H9 (cell line): ENCODE results near the gene IRF7. TPM values are rescaled to one million over a fixed set of nuclear protein-coding genes. Genes with fewer than 3 reads are reported as not detected.
A peak's percentile ranks its signal among the peaks of the same experiment; 100 is the strongest.

Experiments used
- DNase-seq: peaks from one replicate; pipeline ENCODE4 v3.0.0-alpha.2; 2017
- H2AFZ ChIP-seq: one replicate; pipeline ENCODE4 v1.6.1; 2013; ENCODE audit warnings: mild to moderate bottlenecking, low read length, control low read depth, moderate library complexity
- H2AK5ac ChIP-seq: 2 replicates; pipeline ENCODE4 v1.6.1; 2013; ENCODE audit warnings: low read length, control low read depth, mixed read lengths; ENCODE audit not compliant: insufficient read length
- H2BK120ac ChIP-seq: one replicate; pipeline ENCODE4 v1.6.1; 2013; ENCODE audit warnings: low read depth, mild to moderate bottlenecking, low read length, control low read depth, inconsistent platforms; ENCODE audit not compliant: poor library complexity, severe bottlenecking
- H2BK12ac ChIP-seq: 2 replicates; pipeline ENCODE4 v1.6.1; 2013; ENCODE audit warnings: low read length, control low read depth, mixed read lengths, low read depth; ENCODE audit not compliant: insufficient read length
- H2BK15ac ChIP-seq: 2 replicates; pipeline ENCODE4 v1.6.1; 2013; ENCODE audit warnings: low read depth, low read length, control low read depth
- H2BK20ac ChIP-seq: one replicate; pipeline ENCODE4 v1.6.1; 2013; ENCODE audit warnings: low read depth, mild to moderate bottlenecking, low read length, control low read depth, inconsistent platforms; ENCODE audit not compliant: poor library complexity, severe bottlenecking
- H2BK5ac ChIP-seq: 2 replicates; pipeline ENCODE4 v1.6.1; 2013; ENCODE audit warnings: low read length, control low read depth, mixed read lengths; ENCODE audit not compliant: insufficient read length
- H3K14ac ChIP-seq: 2 replicates; pipeline ENCODE4 v1.6.1; 2013; ENCODE audit warnings: low read length, control low read depth; ENCODE audit not compliant: insufficient read depth
- H3K18ac ChIP-seq: 2 replicates; pipeline ENCODE4 v1.6.1; 2013; ENCODE audit warnings: low read depth, mild to moderate bottlenecking, mixed read lengths, low read length, control low read depth; ENCODE audit not compliant: insufficient read length
- H3K23ac ChIP-seq: 2 replicates; pipeline ENCODE4 v1.6.1; 2013; ENCODE audit warnings: low read length, control low read depth, mixed read lengths, low read depth; ENCODE audit not compliant: insufficient read length
- H3K23me2 ChIP-seq: 2 replicates; pipeline ENCODE4 v1.6.1; 2013; ENCODE audit warnings: low read depth, mild to moderate bottlenecking, mixed read lengths, low read length, control low read depth; ENCODE audit not compliant: insufficient read length, poor library complexity, severe bottlenecking
- H3K27ac ChIP-seq: 2 replicates; pipeline ENCODE4 v1.5.1; 2013; ENCODE audit warnings: low read length, control low read depth, mixed read lengths, low read depth; ENCODE audit not compliant: insufficient read length
- H3K27me3 ChIP-seq: 2 replicates; pipeline ENCODE4 v1.6.1; 2013; ENCODE audit warnings: low read length, control low read depth, inconsistent platforms; ENCODE audit not compliant: insufficient read depth
- H3K4ac ChIP-seq: 2 replicates; pipeline ENCODE4 v1.6.1; 2013; ENCODE audit warnings: low read depth, mild to moderate bottlenecking, control low read depth, inconsistent platforms, low read length, moderate library complexity
- H3K4me1 ChIP-seq: 2 replicates; pipeline ENCODE4 v1.6.1; 2013; ENCODE audit warnings: low read length, control low read depth, inconsistent platforms; ENCODE audit not compliant: insufficient read depth
- H3K4me2 ChIP-seq: 2 replicates; pipeline ENCODE4 v1.6.1; 2013; ENCODE audit warnings: low read length, control low read depth, mixed read lengths; ENCODE audit not compliant: insufficient read length, insufficient read depth
- H3K56ac ChIP-seq: 2 replicates; pipeline ENCODE4 v1.6.1; 2013; ENCODE audit warnings: low read depth, mild to moderate bottlenecking, mixed read lengths, low read length, control low read depth; ENCODE audit not compliant: insufficient read length
- H3K79me1 ChIP-seq: 2 replicates; pipeline ENCODE4 v1.6.1; 2013; ENCODE audit warnings: low read depth, mild to moderate bottlenecking, moderate library complexity, low read length, control low read depth, inconsistent platforms; ENCODE audit not compliant: insufficient read depth, poor library complexity, severe bottlenecking
- H3K79me2 ChIP-seq: 2 replicates; pipeline ENCODE4 v1.6.1; 2013; ENCODE audit warnings: low read length, control low read depth, inconsistent platforms; ENCODE audit not compliant: insufficient read depth
- H3K9ac ChIP-seq: 2 replicates; pipeline ENCODE4 v1.6.1; 2013; ENCODE audit warnings: low read length, control low read depth, mixed read lengths; ENCODE audit not compliant: insufficient read length; ENCODE audit errors: extremely low read depth
- H3K9me3 ChIP-seq: one replicate; pipeline ENCODE4 v1.6.1; 2013; ENCODE audit warnings: low read depth, low read length, inconsistent platforms; ENCODE audit not compliant: control insufficient read depth
- H3T11ph ChIP-seq: one replicate; pipeline ENCODE4 v1.6.1; 2013; ENCODE audit warnings: mild to moderate bottlenecking, low read length, control low read depth, inconsistent platforms
- H4K20me1 ChIP-seq: one replicate; pipeline ENCODE4 v1.6.1; 2013; ENCODE audit not compliant: control insufficient read depth, insufficient read length, insufficient read depth
- H4K5ac ChIP-seq: 2 replicates; pipeline ENCODE4 v1.6.1; 2013; ENCODE audit warnings: low read depth, mild to moderate bottlenecking, mixed read lengths, low read length, control low read depth; ENCODE audit not compliant: insufficient read length
- H4K8ac ChIP-seq: replicated peaks from 2 replicates; pipeline ENCODE4 v1.6.1; 2013; ENCODE audit warnings: low read length, control low read depth, mixed read lengths, low read depth; ENCODE audit not compliant: insufficient read length
- H4K91ac ChIP-seq: 2 replicates; pipeline ENCODE4 v1.6.1; 2013; ENCODE audit warnings: low read depth, mild to moderate bottlenecking, moderate library complexity, mixed read lengths, low read length, control low read depth; ENCODE audit not compliant: insufficient read length
- H3K27ac Mint-ChIP-seq, 3 experiments: 2 replicates in 2 of 3; 3 replicates in 1 of 3; pipeline ENCODE4 v1.8.0; 2020 to 2021; ENCODE audit warnings: mixed read lengths in 3 of 3, mild to moderate bottlenecking in 1 of 3, moderate library complexity in 1 of 3
- H3K27me3 Mint-ChIP-seq: 2 replicates; pipeline ENCODE4 v1.8.0; 2021; ENCODE audit warnings: low read depth, mild to moderate bottlenecking, moderate library complexity, mixed read lengths
- H3K36me3 Mint-ChIP-seq, 3 experiments: 2 replicates in 2 of 3; 3 replicates in 1 of 3; pipeline ENCODE4 v1.8.0; 2020 to 2021; ENCODE audit warnings: low read depth in 3 of 3, mixed read lengths in 3 of 3; ENCODE audit not compliant: insufficient read depth in 1 of 3
- H3K4me1 Mint-ChIP-seq, 2 experiments: 2 replicates each; pipeline ENCODE4 v1.8.0; 2020; ENCODE audit warnings: mixed read lengths in 2 of 2
- H3K4me3 Mint-ChIP-seq, 2 experiments: 2 replicates in 1 of 2; 3 replicates in 1 of 2; pipeline ENCODE4 v1.8.0; 2020 to 2021; ENCODE audit warnings: mild to moderate bottlenecking in 2 of 2, mixed read lengths in 2 of 2, moderate library complexity in 1 of 2
- H3K9me3 Mint-ChIP-seq, 2 experiments: 2 replicates in 1 of 2; 3 replicates in 1 of 2; pipeline ENCODE4 v1.8.0; 2020; ENCODE audit warnings: mild to moderate bottlenecking in 2 of 2, mixed read lengths in 2 of 2, moderate library complexity in 1 of 2
- CTCF ChIP-seq: fragments of 200-600 bp; sonication (generic); conservative IDR thresholded peaks from 3 replicates; pipeline ENCODE4 v1.8.0; 2021; ENCODE audit warnings: antibody characterized with exemption, mild to moderate bottlenecking
- WGBS: extraction: QIAGEN DNeasy Blood & Tissue Kit; methylation state at CpG from one replicate; pipeline ENCODE4 v1.1.7; 2013; ENCODE audit warnings: missing lambda C conversion rate, low lambda C conversion rate, mixed read lengths; ENCODE audit not compliant: insufficient read length; ENCODE audit errors: extremely low coverage; 5-methylcytosine and 5-hydroxymethylcytosine counted together
- total RNA-seq: library from RNA; stranded (reverse); gene quantifications from 2 replicates; pipeline ENCODE4 v1.2.1, GENCODE V29; 2021

The IRF7 gene
- total RNA-seq, 1 experiment from 2014 or later: 9.8 TPM

- Histone ChIP-seq H4K91ac (no peak overlapping the region), H3K79me2 (no peaks in the 10 kb centered on the region), H3K4me1 (no peaks in the 10 kb centered on the region), H4K8ac (no peak overlapping the region), H2BK15ac (no peak overlapping the region), H3K79me1 (no peaks in the 10 kb centered on the region), H2BK120ac (no peak overlapping the region), H3K27ac (no peak overlapping the region), H3K14ac (no peak overlapping the region), H2BK20ac (no peak overlapping the region), H3K4ac (no peak overlapping the region), H3K18ac (no peak overlapping the region), H2BK12ac (no peak overlapping the region), H3K4me2 (no peak overlapping the region), H3K56ac (no peak overlapping the region), H3K23ac (no peak overlapping the region), H4K20me1 (peaks cover 3% of the 10 kb centered on the region), H3T11ph (no peak overlapping the region), H3K9ac (no peak overlapping the region), H3K27me3 (no peaks in the 10 kb centered on the region), H3K23me2 (no peaks in the 10 kb centered on the region), H2AFZ (no peak overlapping the region), H2BK5ac (no peak overlapping the region), H2AK5ac (no peak overlapping the region), H3K9me3 (no peaks in the 10 kb centered on the region), H4K5ac (no peak overlapping the region)
- peaks cover 33 to 69% (median 66%) of the 10 kb centered on the region in 3 experiments; a peak in 6 of 7 replicates for H3K36me3 Mint-ChIP-seq
- H3K4me1 Mint-ChIP-seq: no peaks in the 10 kb centered on the region
- H3K27me3 Mint-ChIP-seq: no peaks in the 10 kb centered on the region
- no peak for DNase-seq
- H3K4me3 Mint-ChIP-seq: no peak overlapping the region
- peak overlapping the region in 1 of 3 experiments; percentile 41; a peak in 1 of 7 replicates for H3K27ac Mint-ChIP-seq
- WGBS: no CpG with 5 or more reads among the region's 33 CpGs
- no peak for TF ChIP-seq CTCF
- no peaks in the 10 kb centered on the region for H3K9me3 Mint-ChIP-seq
Measured at GRCh38 chr11:605286-606129, 10.2 kb downstream of the IRF7 start.
